Loucy (cell line): Measurements from ENCODE around the gene RXRA.

Experiments used
- EZH2phosphoT487 ChIP-seq: fragments of 200-600 bp; IDR thresholded peaks from 2 replicates; pipeline ENCODE4 v1.6.1; 2018; ENCODE audit warnings: antibody characterized with exemption, mild to moderate bottlenecking, moderate library complexity, borderline replicate concordance
- TF ChIP-seq, protein P1 (sequence below): fragments of 200-600 bp; sonication (generic); conservative IDR thresholded peaks from 2 replicates; pipeline ENCODE4 v1.5.1; 2014; ENCODE audit warnings: mild to moderate bottlenecking, antibody characterized with exemption, low read length

DNA sequence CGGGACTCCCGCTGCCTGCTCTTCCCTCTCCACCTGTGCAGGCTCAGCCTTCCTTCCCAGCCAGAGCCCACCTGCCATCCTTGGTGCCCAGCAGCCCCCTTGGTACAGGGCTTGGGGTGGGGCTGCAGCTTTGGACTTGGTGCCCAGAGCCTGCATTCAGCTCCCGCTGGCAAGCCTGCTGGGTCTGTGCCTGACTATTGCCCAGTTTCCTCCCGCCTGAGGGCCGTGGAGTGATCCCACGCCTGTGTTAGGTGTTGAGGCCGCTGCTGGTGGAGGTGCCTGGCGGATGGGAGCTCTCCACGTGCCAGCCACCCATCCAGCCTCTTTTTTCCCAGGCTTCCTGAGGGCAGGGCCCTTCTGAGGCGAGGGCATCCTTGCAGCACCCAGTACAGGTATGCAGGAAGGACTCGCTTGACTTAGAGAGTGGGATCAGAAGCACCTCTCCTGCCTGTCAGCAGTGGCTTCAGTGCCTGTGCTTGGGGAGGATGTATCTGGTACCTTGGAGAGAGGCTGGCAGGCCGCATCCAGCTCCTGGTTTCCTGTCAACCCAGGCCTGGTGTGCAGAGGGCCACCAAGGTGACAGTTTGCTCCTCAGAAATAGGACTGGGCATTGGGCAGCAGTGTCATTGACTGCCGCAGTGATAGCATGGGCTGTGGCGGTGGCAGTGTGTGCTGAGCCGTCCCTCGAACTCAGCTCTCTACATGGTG, 7.8 kb downstream of the RXRA start:
- TF ChIP-seq, protein P1, sequence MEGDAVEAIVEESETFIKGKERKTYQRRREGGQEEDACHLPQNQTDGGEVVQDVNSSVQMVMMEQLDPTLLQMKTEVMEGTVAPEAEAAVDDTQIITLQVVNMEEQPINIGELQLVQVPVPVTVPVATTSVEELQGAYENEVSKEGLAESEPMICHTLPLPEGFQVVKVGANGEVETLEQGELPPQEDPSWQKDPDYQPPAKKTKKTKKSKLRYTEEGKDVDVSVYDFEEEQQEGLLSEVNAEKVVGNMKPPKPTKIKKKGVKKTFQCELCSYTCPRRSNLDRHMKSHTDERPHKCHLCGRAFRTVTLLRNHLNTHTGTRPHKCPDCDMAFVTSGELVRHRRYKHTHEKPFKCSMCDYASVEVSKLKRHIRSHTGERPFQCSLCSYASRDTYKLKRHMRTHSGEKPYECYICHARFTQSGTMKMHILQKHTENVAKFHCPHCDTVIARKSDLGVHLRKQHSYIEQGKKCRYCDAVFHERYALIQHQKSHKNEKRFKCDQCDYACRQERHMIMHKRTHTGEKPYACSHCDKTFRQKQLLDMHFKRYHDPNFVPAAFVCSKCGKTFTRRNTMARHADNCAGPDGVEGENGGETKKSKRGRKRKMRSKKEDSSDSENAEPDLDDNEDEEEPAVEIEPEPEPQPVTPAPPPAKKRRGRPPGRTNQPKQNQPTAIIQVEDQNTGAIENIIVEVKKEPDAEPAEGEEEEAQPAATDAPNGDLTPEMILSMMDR: no peak
- no peak for TF ChIP-seq EZH2phosphoT487
